Activated CD8-positive, alpha-beta memory T cell treated with anti-CD3 and anti-CD28 coated beads, Interleukin-2, amount 50 U/mL, for 1 hour (primary cell): ENCODE measurements around the gene CUL7.
A peak's percentile ranks its signal among the peaks of the same experiment; 100 is the strongest.

Experiments used
- DNase-seq: peaks from one replicate; pipeline ENCODE4 v3.0.0-alpha.2; 2020; ENCODE audit errors: extremely low read depth

CUL7 gene

DNA sequence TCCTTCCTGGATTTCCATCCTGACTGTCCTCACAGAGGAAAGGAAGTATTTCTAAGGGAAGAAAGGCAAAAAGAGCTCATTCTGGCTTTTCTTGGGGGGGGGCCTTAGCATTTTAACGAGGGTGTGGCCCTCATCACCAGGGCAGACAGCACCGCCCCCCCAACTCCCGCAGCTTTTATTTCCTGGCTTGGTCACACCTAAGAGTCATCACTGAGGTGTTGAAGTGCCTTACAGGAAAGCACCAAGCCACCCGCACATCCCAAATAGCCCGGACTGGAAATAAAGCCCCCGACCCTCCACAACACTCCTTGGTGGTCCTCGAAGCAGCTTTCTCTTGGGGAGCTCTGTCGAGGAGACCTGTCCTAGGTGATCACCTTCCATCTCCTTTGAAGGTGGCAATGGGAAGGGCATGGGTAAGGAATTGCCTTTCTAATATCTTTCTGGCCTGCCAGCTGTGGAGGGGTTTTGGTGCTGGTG is 23.7 kb upstream of the CUL7 start:
- no peak for DNase-seq

DNA sequence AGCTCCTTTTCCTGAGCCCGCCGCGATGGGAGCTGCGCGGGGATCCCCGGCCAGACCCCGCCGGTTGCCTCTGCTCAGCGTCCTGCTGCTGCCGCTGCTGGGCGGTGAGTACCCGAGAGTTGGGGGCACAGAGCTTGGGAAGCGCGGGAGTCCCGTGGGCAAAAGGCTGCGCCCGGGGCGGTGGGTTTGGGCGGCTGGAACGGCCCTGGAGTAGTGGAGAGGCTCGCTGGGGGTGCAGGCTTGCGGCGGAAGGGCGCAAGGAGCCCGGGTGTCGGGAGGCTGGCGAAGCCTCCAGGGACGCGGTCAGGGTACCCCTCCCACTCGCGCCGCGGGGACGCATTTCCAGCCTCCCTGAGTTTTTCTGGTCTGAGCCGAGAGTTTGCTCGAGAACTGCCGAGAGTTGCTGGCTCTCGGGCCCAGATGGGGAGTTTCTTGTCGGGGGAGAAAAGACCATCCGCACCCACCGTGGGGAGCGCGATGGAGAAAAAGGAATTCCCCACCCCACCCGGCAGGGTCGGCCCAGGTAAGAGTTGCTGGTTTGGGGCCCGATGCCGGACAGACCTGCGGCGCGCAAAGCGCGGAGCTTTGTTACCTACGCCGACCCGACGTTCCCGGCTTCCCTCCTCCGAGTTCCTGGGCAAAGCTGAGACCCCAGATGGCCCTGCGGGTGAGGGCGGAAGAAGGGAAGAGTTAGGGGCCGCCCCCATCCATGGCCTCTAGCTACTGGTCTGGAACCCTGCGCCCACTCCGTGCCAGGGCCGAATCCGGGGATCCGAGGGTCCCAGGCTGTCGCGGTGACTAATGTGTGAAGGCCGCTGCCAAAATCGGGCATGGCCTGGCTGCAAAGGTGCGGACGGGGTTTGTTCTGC is 23.0 kb upstream of the CUL7 start:
- DNase-seq: no peak

DNA sequence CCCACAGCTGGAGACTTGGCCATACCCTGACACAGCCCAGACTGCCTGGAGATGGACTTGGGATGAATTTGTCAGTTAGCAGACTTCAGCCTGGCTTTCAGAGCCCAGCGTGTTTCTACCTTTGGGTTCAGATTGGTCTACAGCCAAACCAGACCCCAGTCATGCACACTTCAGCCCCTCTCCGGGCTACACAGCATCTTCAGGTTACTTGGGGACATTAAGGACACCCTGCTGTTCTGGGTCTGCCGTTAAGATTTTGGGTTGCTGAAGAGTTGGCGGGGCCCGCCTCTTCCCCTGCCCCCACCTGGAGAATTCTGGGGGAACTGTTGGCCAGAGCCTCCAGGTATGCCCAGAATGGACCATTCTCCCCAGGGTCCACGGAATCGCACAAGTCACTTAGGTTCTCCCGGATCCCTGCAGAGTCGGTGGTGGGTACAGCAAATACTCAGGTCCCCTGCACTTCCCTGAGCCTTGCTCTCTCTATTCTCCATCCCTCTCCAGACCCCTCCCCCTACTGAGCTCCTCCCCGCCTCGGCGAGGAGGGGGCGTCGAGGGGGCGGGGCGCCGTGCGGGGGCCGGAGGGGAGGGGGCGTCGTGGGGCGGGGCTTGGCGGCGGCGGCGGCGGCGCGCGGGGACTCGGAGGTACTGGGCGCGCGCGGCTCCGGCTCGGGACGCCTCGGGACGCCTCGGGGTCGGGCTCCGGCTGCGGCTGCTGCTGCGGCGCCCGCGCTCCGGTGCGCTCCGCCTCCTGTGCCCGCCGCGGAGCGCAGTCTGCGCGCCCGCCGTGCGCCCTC is 22.2 kb upstream of the CUL7 start, which contains the start of gene PTK7:
PTK7 (plus strand) TSS at position 645 of the 794 bp plus-strand sequence. CDS start 175 bp downstream, outside the sequence.
- DNase-seq: no peak

DNA sequence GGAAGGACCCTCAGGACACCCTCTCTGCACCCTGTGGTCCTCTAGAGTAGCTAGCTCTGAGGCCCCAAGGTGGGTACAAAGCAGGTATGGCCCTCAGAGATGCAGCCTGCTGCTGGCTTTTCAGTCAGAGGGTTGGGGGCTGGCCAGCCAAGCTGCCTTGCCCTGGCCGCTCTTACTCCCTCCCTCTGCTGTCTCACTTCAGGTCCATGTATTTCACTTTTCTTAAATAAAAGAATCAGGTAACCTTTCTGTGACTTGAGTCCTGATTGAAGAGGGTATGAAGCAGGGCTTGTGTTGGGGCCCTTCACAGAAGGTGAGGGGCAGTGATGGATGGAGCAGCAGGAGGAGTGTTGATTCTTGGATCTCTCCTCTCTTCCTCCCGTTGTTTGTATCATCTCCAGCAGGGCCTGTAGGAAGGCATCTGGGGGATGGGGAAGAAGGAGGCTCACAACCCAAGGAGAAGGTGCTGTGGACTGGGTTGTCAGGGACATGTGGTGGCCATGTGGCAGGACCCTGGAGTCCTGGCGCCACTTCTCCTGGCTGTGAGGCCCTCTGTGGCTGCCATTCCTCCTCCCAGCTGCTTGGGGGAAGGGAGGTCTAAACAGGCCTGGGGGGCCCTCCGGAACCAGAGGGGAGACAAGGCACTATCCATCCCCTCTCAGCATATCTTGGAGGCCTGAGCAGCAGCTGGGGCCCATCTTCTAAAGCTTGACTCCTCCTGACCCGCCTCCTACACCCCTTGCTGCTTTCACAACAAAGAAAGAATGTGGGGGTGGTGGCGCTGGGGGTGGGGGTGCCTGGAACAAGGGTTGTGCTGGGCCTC is 21.4 kb upstream of the CUL7 start:
- no peak for DNase-seq

DNA sequence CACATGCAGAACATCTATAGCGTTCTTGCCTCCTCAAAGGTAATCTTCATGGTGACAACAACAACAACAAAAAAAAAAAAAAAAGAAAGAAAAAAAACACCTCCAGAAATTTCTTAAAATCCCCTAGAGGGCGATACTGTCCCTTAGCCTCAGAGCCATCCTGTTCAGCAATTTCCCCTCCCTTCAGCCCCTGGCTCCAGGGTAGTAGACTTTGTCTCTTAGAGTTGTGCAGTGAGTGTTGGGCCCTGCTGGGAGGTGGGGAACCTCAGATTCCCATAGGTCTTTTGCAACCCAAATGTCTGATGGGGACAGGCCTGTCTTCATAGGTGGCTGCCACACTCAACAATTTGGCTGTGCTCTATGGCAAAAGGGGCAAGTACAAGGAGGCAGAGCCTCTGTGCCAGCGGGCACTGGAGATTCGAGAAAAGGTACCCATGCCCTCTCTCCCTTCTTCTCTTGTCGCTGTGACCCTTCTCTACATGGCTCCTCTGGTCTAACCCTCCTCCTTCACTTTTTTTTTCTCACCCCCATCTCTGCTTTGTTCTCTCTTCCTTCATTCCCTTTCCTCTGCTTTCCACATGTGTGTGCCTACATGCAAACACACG is 16.5 kb upstream of the CUL7 start:
- DNase-seq: no peak

DNA sequence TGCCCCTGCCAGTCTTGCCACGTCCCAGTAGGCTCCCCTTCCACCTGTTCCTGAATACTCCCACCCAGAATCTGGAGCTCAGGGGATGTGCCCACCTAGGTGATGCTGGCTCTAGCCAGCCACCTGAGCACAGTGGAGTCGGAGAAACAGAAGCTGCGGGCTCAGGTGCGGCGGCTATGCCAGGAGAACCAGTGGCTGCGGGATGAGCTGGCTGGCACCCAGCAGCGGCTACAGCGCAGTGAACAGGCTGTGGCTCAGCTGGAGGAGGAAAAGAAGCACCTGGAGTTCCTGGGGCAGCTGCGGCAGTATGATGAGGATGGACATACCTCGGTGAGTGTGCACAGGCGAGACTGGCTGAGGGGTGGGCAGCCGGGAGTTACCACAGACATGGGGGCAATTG is 9.2 kb upstream of the CUL7 start:
- no peak for DNase-seq

DNA sequence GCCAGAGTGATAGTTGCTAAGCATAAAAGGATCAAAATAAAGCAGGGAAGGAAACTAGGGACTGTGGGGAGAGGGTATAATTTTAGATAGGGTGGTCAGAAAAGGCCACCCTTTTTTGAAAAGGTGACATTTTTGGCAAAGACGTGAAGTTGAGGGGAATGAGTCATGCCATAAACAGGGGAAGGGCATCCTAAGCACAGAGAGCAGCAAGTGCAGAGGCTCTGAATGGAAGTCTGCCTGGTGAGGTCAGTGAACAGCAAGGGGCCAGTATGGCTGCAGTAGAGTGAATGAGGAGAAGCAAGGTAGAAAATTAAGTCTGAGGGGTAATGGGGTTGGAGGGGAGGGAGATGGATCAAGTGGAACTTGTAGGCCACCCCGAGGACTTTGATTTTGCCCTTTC is 8.2 kb upstream of the CUL7 start:
- no peak for DNase-seq

DNA sequence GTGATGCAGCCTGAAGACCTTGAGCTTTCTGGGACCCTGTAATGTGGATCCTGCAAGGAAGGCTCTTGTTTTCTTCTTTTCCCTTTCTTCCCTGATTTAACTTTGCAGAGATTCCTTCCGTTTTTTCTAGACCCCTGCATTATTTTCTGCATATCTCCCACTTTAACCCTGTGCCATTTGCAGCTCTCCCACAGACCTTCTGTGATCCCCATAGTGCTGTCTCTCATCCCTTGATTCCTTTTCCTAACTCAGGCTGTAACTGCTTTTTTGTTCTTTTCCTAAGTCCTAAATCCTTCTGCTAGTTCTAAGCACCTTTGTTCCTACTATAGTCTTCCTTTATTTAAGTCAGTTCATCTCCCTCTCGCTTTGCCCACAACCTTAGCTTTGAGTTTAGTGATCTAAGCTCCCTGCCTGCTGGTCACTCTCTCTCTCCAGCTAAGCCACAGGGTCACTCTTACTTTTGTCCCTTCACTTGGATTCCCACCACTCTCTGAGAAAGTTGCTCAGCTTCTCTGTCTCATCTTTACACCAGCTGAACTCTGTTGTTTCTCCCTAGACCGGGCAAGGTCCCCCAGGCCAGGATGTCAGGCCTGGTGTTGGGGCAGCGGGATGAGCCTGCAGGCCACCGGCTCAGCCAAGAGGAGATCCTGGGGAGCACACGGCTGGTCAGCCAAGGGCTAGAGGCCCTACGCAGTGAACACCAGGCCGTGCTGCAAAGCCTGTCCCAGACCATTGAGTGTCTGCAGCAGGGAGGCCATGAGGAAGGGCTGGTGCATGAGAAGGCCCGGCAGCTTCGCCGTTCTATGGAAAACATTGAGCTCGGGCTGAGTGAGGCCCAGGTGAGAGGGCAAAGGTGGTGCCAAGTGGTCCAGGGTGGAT is 7.3 kb upstream of the CUL7 start:
- no peak for DNase-seq

DNA sequence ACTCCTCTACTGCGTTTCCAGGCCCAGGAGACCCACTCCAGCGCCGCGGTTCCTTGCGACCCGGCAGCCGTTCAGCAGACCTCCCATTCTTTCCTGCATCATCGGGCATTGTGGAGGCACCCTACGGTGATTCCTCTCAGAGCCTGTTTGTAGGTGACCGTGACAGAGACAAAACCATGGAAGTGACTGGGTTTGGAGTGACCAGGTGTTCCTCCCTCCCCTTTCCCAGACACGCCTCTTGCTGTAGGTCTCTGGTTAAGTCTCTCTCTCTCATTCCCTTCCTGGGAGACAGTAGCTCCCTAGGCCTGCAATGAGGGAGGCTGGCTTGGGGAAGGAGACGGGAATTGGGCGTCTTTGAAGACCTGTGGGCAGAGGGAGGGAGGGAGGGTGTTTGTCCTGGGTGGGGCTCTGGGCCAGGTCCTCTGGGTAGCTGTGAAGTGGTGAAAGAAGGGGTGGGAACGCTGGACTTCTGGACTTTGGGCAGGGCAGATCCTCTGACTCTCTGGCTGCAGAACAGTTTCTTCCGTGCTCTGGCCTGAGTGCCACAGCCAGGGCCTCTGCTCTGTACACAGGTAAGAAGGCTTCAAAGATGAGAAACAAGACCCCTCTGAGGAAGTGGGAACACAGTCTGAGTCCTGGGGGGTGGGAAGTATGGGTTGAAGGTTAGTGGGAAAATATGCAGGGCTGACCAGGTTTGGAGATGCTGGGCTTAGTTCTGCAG is 6.5 kb upstream of the CUL7 start:
- DNase-seq: no peak

DNA sequence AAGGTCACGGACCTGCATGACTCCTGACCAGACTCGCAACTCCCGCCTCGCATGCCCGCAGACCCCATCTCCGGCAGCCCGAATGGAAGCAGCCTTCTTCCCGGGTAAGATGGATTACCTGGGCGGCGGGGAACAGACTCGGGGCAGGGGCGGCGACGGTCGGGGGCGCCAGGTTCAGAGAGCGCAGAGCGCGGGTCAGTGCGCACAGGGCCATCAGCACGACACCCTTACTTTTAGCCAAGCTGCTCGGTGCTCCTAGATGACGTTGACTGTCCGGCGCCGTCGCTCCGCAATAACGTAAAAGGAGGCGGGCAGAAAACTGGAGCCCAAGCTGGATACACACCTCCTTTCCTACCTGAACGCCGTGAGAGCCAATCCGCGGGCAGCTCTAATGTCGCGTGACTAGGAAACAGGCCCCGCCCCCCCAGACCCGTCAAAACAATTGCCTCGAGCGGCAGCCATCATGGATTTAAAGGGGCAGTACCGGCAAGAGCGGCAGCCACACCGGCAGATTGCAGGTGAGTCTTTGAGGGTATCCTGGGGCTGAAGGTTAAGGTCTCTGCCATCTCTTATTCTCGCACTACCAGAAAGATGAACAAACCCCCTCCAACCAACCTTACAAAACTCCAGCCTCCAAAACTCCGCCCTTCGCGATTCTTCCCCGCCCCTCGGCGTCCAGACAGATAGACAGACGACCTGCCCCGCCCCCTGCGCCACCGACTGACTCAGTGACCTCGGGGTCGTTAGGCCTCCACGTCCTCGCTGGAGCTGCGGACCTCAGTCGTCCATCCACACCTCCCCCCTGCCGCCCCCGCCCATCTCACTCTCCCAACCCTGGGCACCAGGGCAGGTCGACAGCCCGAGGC is 5.8 kb upstream of the CUL7 start, which contains the start of the genes KLC4 and MRPL2:
KLC4 (plus strand) TSS at position 464 of the 866 bp plus-strand sequence. CDS start 1,705 bp downstream, outside the sequence.
MRPL2 (minus strand) TSS at position 267 of the 866 bp plus-strand sequence; CDS start at position 214, 53 bp downstream.
- peak; percentile 95 for DNase-seq

DNA sequence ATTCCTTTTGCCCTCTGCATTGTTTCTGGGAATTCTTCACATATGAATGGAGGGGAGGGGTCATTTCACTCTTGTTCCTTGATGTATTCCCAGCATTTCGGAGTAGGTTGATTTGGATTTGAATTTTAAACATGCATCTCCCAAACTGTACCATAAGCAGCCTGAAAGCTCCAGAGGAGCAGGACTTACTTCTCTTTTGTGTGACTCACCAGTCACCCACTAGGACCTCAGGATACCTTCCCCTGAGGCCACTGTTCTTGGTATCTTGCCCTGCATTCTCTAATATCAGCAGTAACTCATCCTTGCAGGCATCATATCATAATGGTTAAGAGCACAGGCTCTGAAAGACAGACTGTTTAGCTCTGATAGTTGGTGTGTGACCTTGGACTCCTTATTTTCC is 4.9 kb upstream of the CUL7 start:
- DNase-seq: no peak

DNA sequence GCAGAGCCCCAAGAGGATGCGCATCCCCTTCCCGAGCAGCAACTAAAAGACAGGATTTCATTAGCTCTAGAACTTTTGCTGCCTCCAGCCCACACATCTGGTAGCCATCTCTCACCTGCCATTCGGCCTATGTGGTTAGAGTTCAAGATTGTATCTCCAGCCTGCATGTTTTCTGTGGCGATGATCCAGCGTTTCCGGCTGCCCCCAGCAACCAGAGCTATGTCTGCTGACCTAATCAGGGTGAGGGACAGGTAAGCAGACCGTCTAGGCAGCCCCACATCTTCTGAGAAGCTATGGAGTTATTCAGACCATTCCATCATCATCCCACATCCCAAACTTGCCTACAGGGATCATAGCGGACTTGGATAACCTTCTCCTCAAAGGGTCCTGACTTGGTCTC is 2.3 kb upstream of the CUL7 start:
- DNase-seq: no peak

DNA sequence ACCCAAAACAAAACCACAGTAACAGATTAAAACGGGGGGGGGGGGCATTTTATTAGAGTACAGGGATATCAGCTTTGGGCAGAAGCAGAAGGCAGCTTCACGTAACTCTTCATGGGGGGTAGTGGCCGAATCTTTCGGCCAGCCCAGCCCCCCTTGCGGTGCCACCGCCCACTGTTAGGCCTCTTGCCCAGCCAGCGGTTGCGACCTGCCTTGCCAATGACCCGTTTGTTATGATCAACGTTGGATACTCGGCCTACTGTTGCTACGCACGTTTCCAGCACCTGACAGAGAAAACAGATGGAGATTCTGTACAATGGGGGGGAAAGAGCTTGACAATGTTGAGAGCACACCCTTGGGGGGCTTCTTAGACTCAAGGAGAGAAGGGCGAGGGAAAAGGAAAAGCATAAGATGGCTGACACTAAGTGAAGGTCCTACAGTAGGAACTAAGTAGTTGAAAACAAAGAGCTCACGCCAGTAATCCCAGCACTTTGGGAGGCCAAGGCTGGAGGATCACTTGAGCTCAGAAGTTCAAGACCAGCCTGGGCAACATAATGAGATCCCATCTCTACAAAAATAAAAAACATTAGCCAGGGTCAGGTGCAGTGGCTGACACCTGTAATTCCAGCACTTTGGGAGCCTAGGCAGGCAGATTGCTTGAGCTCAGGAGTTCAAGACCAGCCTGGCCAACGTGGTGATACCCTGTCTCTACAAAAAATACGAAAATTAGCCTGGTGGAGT is 724 bp upstream of the CUL7 start:
- DNase-seq: no peak

DNA sequence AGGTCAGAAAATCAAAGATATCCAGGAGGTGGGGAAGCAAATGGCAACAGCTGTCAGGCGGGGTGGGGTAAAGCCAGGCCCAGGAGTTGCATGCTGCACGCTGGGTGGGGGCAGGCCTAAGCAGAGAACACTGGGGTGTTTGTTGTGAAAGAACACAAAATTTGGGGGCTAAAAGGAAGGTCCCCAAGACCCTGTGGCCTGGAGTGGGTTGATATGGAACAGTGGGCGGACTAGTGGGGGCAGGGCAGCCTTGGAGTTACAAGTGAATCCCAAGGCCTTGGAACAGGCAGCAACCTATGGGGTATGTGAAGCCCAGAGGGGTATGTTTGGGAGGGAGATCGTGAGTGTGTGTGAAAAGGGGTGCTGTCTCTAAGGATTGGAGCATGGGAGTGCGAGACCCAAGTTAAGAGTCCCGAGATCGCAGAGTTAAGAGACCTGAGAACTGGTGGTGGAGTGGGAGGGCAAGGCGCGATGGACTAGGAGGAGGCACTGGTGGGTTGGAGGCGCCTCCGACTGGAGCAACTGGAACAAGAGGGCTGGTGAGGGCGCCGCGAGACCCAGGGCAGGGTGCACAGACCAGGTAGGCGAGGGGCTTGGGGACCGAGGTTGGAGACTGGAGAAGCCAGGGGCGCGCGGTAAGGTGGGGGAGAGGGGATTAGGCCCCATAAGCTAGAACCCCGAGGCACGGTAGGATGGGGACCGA is 658 bp downstream of the CUL7 start:
- no peak for DNase-seq

DNA sequence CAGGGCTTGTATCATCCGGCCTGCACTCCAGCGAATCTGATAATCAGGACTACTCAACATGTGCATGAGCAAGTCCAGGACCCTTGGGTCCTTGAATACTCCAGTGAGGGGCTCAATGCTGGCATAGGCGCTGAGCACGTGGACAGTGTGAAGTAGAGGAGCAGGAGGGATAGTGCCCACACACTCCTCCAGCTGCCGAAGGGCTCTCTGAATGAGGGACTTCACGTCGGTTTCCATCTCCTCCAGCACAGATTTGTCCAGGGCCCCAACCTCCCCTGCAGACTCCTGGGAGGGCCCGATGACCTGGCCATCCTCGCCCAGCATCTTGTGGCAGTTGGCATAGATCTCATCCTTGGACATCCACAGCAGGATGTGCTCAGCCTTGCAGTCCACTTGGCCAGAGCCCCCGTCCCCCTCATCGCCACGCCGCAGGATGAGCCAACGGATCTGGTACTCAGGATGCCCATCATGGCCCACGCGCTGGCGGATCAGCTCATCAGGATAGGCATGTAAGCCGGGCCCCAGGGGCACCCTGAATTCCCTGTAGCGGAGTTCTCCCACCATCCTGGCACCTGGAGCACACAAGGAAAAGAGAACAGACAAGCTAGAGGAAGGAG is 1.3 kb downstream of the CUL7 start:
- DNase-seq: no peak

DNA sequence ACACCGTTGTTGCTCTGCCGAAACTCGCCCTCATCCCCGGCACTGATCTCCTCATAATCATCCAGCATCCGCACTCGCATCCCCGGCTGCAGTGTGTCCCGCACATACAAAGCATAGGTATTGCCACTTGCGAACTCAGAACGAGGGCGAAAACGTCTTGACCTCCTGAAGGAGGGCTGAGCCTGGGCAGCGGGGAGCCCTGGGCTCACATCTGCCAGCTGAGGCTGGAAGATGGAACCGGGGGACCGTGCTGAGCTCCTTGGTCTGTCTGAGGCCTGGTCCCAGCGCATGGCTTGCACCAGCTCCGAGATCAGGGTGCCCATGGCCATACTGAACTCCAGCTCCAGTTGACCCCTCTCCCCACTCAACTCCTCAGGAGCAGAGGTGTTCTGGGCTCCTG is 2.7 kb downstream of the CUL7 start:
- DNase-seq: no peak

DNA sequence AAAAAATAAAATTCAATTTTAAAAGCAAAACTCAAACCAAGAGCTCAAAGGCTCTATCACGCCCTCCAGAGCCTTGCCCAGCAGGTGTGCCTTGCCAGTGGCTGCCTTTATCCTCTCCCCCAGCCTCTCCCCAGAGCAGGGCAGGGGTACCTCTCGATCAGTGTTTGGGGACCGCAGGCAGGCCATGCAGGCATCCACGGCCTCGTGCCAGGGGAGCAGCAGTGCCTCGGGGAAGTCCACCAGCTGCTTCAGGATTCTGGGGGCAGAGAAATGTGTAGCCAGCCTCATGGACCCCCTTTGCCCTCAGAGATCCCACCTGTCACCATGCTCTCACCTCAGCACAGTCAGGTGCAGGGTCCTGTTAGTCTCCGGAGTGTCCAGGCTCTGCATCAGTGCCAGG is 5.7 kb downstream of the CUL7 start:
- DNase-seq: no peak
